Measurements from ENCODE around the gene CYP4X1.
"Not testable (repeated sequence)": the region's sequence is repeated elsewhere in the genome, so short reads cannot be mapped to it uniquely, and the experiment has no call there.

Gene CYP4X1

DNA sequence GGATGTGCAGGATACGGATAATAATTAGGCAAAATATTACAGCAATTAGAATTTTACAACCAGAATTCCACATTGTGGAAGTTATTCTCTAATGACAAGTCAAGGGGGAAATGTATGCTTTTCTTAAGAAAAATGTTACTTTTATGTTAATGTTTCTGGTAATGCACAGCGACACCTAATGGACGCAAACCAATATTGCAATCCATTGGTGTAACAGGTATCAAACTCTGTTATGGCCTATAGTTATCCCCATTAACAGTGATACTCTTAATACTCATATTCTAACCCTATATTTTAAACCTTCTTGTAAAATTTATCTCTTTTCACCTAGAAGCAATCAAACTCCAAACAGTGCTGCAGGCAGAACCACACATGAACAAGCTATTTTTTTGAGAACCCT lies 65.9 kb downstream of the CYP4X1 start:
- not testable (repeated sequence) for DNase-seq

GRCh38 chr1:47091476-47091875 lies 68.0 kb downstream of the CYP4X1 start:
- DNase-seq, result not testable (repeated sequence)

All from NCI-H1436 (cell line).